HCT116 (cell line): ENCODE data around the gene SCYGR7. TPM values are rescaled to one million over a fixed set of nuclear protein-coding genes. Genes with fewer than 3 reads are reported as not detected.

Source experiments
- ATAC-seq: fragments of 200-7000 bp; cut with Tn5 transposase; 2 replicates; pipeline ENCODE4 v1.9.1; 2020; ENCODE audit warnings: mild to moderate bottlenecking, moderate library complexity
- BruUV-seq: library from RNA; stranded (reverse); fragments of 400-500 nt; replicated peaks from 2 replicates; lab custom pipeline; 2021; lab: Mats Ljungman, UMichigan
- CTCF ChIA-PET: fragments of 300-600 bp; sonication (Branson Sonifier 250); formaldehyde crosslinking; loops from one replicate; lab custom pipeline; 2021; ENCODE audit warnings: antibody characterized with exemption; lab: Charles Lee
- POLR2A ChIA-PET: fragments of 300-600, 350-600 bp; sonication (Branson Sonifier 250); formaldehyde crosslinking; loops from one replicate; lab custom pipeline; 2021; ENCODE audit warnings: antibody characterized with exemption; lab: Charles Lee
- RAD21 ChIA-PET, 2 experiments: fragments of 300-600 bp; sonication (Branson Sonifier 250); formaldehyde crosslinking; loops; one replicate each; lab custom pipeline; 2023; ENCODE audit warnings: low total read pairs in 2 of 2; ENCODE audit not compliant: uncharacterized antibody in 2 of 2, unreplicated experiment in 2 of 2, low non-redundant PET in 1 of 2; lab: Charles Lee
- DNase-seq: peaks from one replicate; pipeline ENCODE4 v3.0.0-alpha.2; 2010; ENCODE audit warnings: low read depth, low spot score
- H2AFZ ChIP-seq: fragments of 200-600 bp; shearing (Covaris generic), sonication (generic); 2 replicates; pipeline ENCODE4 v1.6.1; 2017; ENCODE audit warnings: low read depth, mixed run types, mixed read lengths, antibody characterized with exemption, low read length; ENCODE audit not compliant: poor library complexity, severe bottlenecking
- H3K27ac ChIP-seq: 2 replicates; pipeline ENCODE4 v1.5.1; 2012; ENCODE audit warnings: low read depth, low read length
- H3K27me3 ChIP-seq: fragments of 200-600 bp; sonication (generic); 2 replicates; pipeline ENCODE4 v1.6.1; 2016; ENCODE audit warnings: mixed run types, low read length, mixed read lengths; ENCODE audit not compliant: insufficient read depth
- H3K36me3 ChIP-seq, 2 experiments: fragments of 200-500 bp in 1 of 2; fragments of 200-600 bp in 1 of 2; sonication (Bioruptor generic) in 1 of 2; sonication (generic) in 1 of 2; 2 replicates each; pipeline versions ENCODE4 v1.5.1 to v1.6.1; 2014 to 2016; ENCODE audit warnings: low read length in 2 of 2, inconsistent platforms in 1 of 2, mixed read lengths in 1 of 2, mixed run types in 1 of 2; ENCODE audit not compliant: insufficient read depth in 2 of 2, control insufficient read depth in 1 of 2
- H3K4me1 ChIP-seq, 2 experiments: fragments of 200-600 bp in 1 of 2; sonication (generic) in 1 of 2; 2 replicates each; pipeline versions ENCODE4 v1.5.1 to v1.6.1; 2012 to 2017; ENCODE audit warnings: low read length in 2 of 2, inconsistent platforms in 1 of 2, mild to moderate bottlenecking in 1 of 2, mixed read lengths in 1 of 2, mixed run types in 1 of 2, moderate library complexity in 1 of 2; ENCODE audit not compliant: insufficient read depth in 2 of 2, control insufficient read depth in 1 of 2
- H3K4me2 ChIP-seq: fragments of 200-600 bp; sonication (generic); 2 replicates; pipeline ENCODE4 v1.6.1; 2017; ENCODE audit warnings: mixed run types, low read length, mixed read lengths
- H3K4me3 ChIP-seq, 2 experiments: fragments of 200-600 bp in 1 of 2; sonication (generic) in 1 of 2; replicated peaks in 1 of 2; 2 replicates each; pipeline ENCODE4 v1.5.1; 2011 to 2016; ENCODE audit warnings: low read length in 2 of 2, control low read depth in 1 of 2, low read depth in 1 of 2, mild to moderate bottlenecking in 1 of 2, mixed read lengths in 1 of 2, mixed run types in 1 of 2
- H3K79me2 ChIP-seq: fragments of 200-600 bp; sonication (generic); 2 replicates; pipeline ENCODE4 v1.6.1; 2017; ENCODE audit warnings: mild to moderate bottlenecking, mixed run types, low read length, moderate library complexity, mixed read lengths; ENCODE audit not compliant: insufficient read depth
- H3K9ac ChIP-seq: fragments of 200-600 bp; sonication (generic); 2 replicates; pipeline ENCODE4 v1.6.1; 2016; ENCODE audit warnings: low read length, mixed read lengths
- H3K9me2 ChIP-seq: fragments of 200-600 bp; sonication (generic), shearing (Covaris generic); 2 replicates; pipeline ENCODE4 v1.6.1; 2017; ENCODE audit warnings: mixed run types, mild to moderate bottlenecking, moderate library complexity; ENCODE audit not compliant: insufficient read depth
- H3K9me3 ChIP-seq, 2 experiments: fragments of 200-500 bp in 1 of 2; fragments of 200-600 bp in 1 of 2; sonication (Bioruptor generic) in 1 of 2; sonication (generic) in 1 of 2; 2 replicates each; pipeline ENCODE4 v1.6.1; 2014 to 2017; ENCODE audit warnings: low read length in 2 of 2, mixed read lengths in 2 of 2, inconsistent platforms in 1 of 2, low read depth in 1 of 2, mild to moderate bottlenecking in 1 of 2, mixed run types in 1 of 2, moderate library complexity in 1 of 2; ENCODE audit not compliant: control insufficient read depth in 1 of 2, insufficient read depth in 1 of 2
- H4K20me1 ChIP-seq: fragments of 200-600 bp; sonication (generic), shearing (Covaris generic); 2 replicates; pipeline ENCODE4 v1.6.1; 2017; ENCODE audit warnings: mixed run types, mild to moderate bottlenecking, moderate library complexity; ENCODE audit not compliant: insufficient read depth
- CBX3 ChIP-seq: IDR thresholded peaks from 2 replicates; pipeline ENCODE4 v1.6.1; 2012; ENCODE audit warnings: low read depth
- CEBPB ChIP-seq: IDR thresholded peaks from 2 replicates; pipeline ENCODE4 v1.6.1; 2012; ENCODE audit warnings: low read depth
- CTCF ChIP-seq, 3 experiments: fragments of 200-600 bp in 1 of 3; sonication (generic) in 1 of 3; IDR thresholded peaks in 2 of 3; conservative IDR thresholded peaks in 1 of 3; 2 replicates each; pipeline ENCODE4 v1.5.1; 2012 to 2017; ENCODE audit warnings: low read depth in 2 of 3, low read length in 2 of 3, antibody characterized with exemption in 1 of 3, borderline replicate concordance in 1 of 3, control low read depth in 1 of 3, mild to moderate bottlenecking in 1 of 3, mixed read lengths in 1 of 3, mixed run types in 1 of 3, moderate library complexity in 1 of 3; ENCODE audit not compliant: insufficient read depth in 1 of 3
- EGR1 ChIP-seq: IDR thresholded peaks from 2 replicates; pipeline ENCODE4 v1.6.1; 2012; ENCODE audit warnings: low read depth
- ELF1 ChIP-seq: IDR thresholded peaks from 2 replicates; pipeline ENCODE4 v1.6.1; 2012; ENCODE audit warnings: low read depth, borderline replicate concordance
- EZH2 ChIP-seq: fragments of 200-600 bp; sonication (generic); IDR thresholded peaks from 2 replicates; pipeline ENCODE4 v1.6.1; 2017; ENCODE audit warnings: antibody characterized with exemption, mixed run types
- EZH2phosphoT487 ChIP-seq: fragments of 200-600 bp; IDR thresholded peaks from 2 replicates; pipeline ENCODE4 v1.6.1; 2018; ENCODE audit warnings: antibody characterized with exemption, borderline replicate concordance
- FOSL1 ChIP-seq: IDR thresholded peaks from 2 replicates; pipeline ENCODE4 v1.6.1; 2012; ENCODE audit warnings: low read depth
- JUND ChIP-seq: IDR thresholded peaks from 2 replicates; pipeline ENCODE4 v1.6.1; 2012
- POLR2AphosphoS5 ChIP-seq: IDR thresholded peaks from 2 replicates; pipeline ENCODE4 v1.6.1; 2011; ENCODE audit warnings: mild to moderate bottlenecking, low read depth, low read length, moderate library complexity
- RAD21 ChIP-seq: IDR thresholded peaks from 2 replicates; pipeline ENCODE4 v1.6.1; 2012; ENCODE audit warnings: low read depth, mild to moderate bottlenecking
- REST ChIP-seq: IDR thresholded peaks from 2 replicates; pipeline ENCODE4 v1.6.1; 2012; ENCODE audit warnings: low read depth
- SIN3A ChIP-seq: IDR thresholded peaks from 2 replicates; pipeline ENCODE4 v1.6.1; 2012; ENCODE audit warnings: low read depth
- SP1 ChIP-seq: IDR thresholded peaks from 2 replicates; pipeline ENCODE4 v1.6.1; 2012; ENCODE audit warnings: low read depth
- TCF7L2 ChIP-seq: IDR thresholded peaks from 2 replicates; pipeline ENCODE4 v1.7.0; 2011; ENCODE audit warnings: borderline replicate concordance, inconsistent platforms; ENCODE audit not compliant: insufficient read depth, insufficient read length; ENCODE audit errors: extremely low read depth
- YY1 ChIP-seq: IDR thresholded peaks from 2 replicates; pipeline ENCODE4 v1.6.1; 2011; ENCODE audit warnings: low read length, low read depth, moderate library complexity, mild to moderate bottlenecking; ENCODE audit not compliant: insufficient replicate concordance; ENCODE audit errors: extremely low read depth
- ZFX ChIP-seq: fragments of 450-650 bp; IDR thresholded peaks from 2 replicates; pipeline ENCODE4 v1.6.1; 2017
- intact Hi-C: fragments of 100-400 bp; cut with micrococcal nuclease; formaldehyde crosslinking; loops from 2 replicates; pipeline ENCODE4 v1.10.0; 2022
- total RNA-seq: library from RNA; stranded (reverse); gene quantifications from one replicate; pipeline ENCODE4 v1.2.1, GENCODE V29; 2021; ENCODE audit not compliant: unreplicated experiment
- TF ChIP-seq, protein P1 (sequence below): IDR thresholded peaks from 2 replicates; pipeline ENCODE4 v1.6.1; 2012

The SCYGR7 gene
- total RNA-seq, 1 experiment from 2014 or later: not detected

DNA sequence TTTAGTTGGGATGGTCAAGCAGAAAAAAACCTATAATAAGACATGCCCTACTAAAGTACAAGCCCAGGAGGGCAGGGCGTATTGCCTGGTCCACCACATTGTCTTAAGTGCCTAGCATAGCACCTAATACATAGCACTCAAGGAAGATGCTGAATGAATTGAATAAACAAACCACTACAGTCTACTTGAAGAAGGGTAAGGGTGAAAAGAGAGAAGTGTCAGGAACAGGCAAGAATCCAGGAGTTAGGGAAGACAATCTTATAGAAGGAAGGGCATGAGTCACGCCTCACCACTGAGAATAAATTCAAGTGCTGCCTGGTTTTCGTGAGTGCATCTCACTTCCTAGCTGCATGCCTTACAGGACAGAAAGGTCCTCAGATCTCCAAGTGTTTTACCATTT is 24.2 kb upstream of the SCYGR7 start:
- Histone ChIP-seq H3K4me2 (no peak overlapping the region), H3K4me3 (no peak overlapping the region), H3K79me2 (no peaks in the 10 kb centered on the region), H3K9me3 (no peaks in the 10 kb centered on the region), H2AFZ (no peak overlapping the region), H3K4me1 (no peaks in the 10 kb centered on the region), H4K20me1 (no peaks in the 10 kb centered on the region), H3K27me3 (no peaks in the 10 kb centered on the region), H3K27ac (no peak overlapping the region), H3K9ac (no peak overlapping the region), H3K36me3 (no peaks in the 10 kb centered on the region), H3K9me2 (no peaks in the 10 kb centered on the region)
- RAD21 ChIA-PET: no interaction called here
- CTCF ChIA-PET: no interaction called here
- DNase-seq: no peak
- POLR2A ChIA-PET: no interaction called here
- ATAC-seq: no peak
- TF ChIP-seq SP1 (no peak), YY1 (no peak), FOSL1 (no peak), RAD21 (no peak), TCF7L2 (no peak), JUND (no peak), CTCF (IDR thresholded peaks at IDR 0.05 in 2 of 3, conservative IDR thresholded peaks at IDR 0.05 in 1 of 3; ENCODE audit: borderline replicate concordance in 1 of 3, insufficient read depth in 1 of 3, low read depth in 2 of 3, low read length in 2 of 3) (no peak), ELF1 (no peak), CEBPB (no peak), EZH2phosphoT487 (no peak), EGR1 (no peak), SIN3A (no peak), POLR2AphosphoS5 (no peak), EZH2 (no peak), REST (no peak), ZFX (no peak), CBX3 (no peak)
- TF ChIP-seq, protein P1, sequence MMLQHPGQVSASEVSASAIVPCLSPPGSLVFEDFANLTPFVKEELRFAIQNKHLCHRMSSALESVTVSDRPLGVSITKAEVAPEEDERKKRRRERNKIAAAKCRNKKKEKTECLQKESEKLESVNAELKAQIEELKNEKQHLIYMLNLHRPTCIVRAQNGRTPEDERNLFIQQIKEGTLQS: no peak
- no TSS peak for BruUV-seq
- intact Hi-C loops: no loop called here
